SW480 (cell line): Measurements from ENCODE around the gene AGTRAP.

Experiments used
- DNase-seq: peaks from one replicate; pipeline ENCODE4 v3.0.0-alpha.2; 2016; ENCODE audit warnings: low spot score

AGTRAP gene

GRCh38 chr1:11706292-11706691 lies 29.6 kb upstream of the AGTRAP start:
- DNase-seq: no peak

GRCh38 chr1:11707621-11708276 lies 28.2 kb upstream of the AGTRAP start:
- peak; percentile 34 for DNase-seq

GRCh38 chr1:11708554-11709350 lies 27.2 kb upstream of the AGTRAP start:
- no peak for DNase-seq

GRCh38 chr1:11711490-11711889 lies 24.4 kb upstream of the AGTRAP start:
- no peak for DNase-seq

- DNase-seq: no peak
Observed at GRCh38 chr1:11712285-11712684, 23.7 kb upstream of the AGTRAP start.

- DNase-seq: no peak
Observed at GRCh38 chr1:11713095-11713494, 22.8 kb upstream of the AGTRAP start.

- DNase-seq: no peak
Observed at GRCh38 chr1:11714831-11715575, 20.9 kb upstream of the AGTRAP start.

- peak; percentile 52 for DNase-seq
Observed at GRCh38 chr1:11719313-11720032, 16.5 kb upstream of the AGTRAP start.

GRCh38 chr1:11720033-11720376 lies 15.9 kb upstream of the AGTRAP start:
- DNase-seq: no peak

GRCh38 chr1:11720525-11720924 lies 15.4 kb upstream of the AGTRAP start:
- no peak for DNase-seq

- no peak for DNase-seq
Observed at GRCh38 chr1:11721311-11721710, 14.6 kb upstream of the AGTRAP start.

GRCh38 chr1:11722538-11722937 lies 13.4 kb upstream of the AGTRAP start:
- DNase-seq: no peak

- no peak for DNase-seq
Observed at GRCh38 chr1:11725616-11726015, 10.3 kb upstream of the AGTRAP start.

- DNase-seq: no peak
Observed at GRCh38 chr1:11727119-11727518, 8.8 kb upstream of the AGTRAP start.

- no peak for DNase-seq
Observed at GRCh38 chr1:11728126-11728806, 7.7 kb upstream of the AGTRAP start.

GRCh38 chr1:11729155-11729497 lies 6.8 kb upstream of the AGTRAP start:
- no peak for DNase-seq

- DNase-seq: no peak
Observed at GRCh38 chr1:11729498-11730428, 6.2 kb upstream of the AGTRAP start.

GRCh38 chr1:11730429-11730891 lies 5.5 kb upstream of the AGTRAP start:
- DNase-seq: no peak

GRCh38 chr1:11731691-11732283 lies 4.1 kb upstream of the AGTRAP start:
- DNase-seq: peak; percentile 50

GRCh38 chr1:11733306-11733705 lies 2.6 kb upstream of the AGTRAP start:
- no peak for DNase-seq
